PC-3 (cell line): ENCODE measurements around the gene SPATA46. TPM values are rescaled to one million over a fixed set of nuclear protein-coding genes. Genes with fewer than 3 reads are reported as not detected.

Experiments used
- ATAC-seq: fragments of 200-7000 bp; cut with Tn5 transposase; 2 replicates; pipeline ENCODE4 v1.9.1; 2020; ENCODE audit warnings: mild to moderate bottlenecking, moderate library complexity
- BruUV-seq: library from RNA; stranded (reverse); fragments of 400-500 nt; replicated peaks from 2 replicates; lab custom pipeline; 2021; lab: Mats Ljungman, UMichigan
- CTCF ChIA-PET: fragments of 300-600 bp; sonication (Branson Sonifier 250); formaldehyde crosslinking; loops from one replicate; lab custom pipeline; 2022; ENCODE audit warnings: antibody characterized with exemption; lab: Charles Lee
- POLR2A ChIA-PET: fragments of 300-600 bp; sonication (Branson Sonifier 250); formaldehyde crosslinking; loops from one replicate; lab custom pipeline; 2022; ENCODE audit warnings: antibody characterized with exemption; ENCODE audit not compliant: unreplicated experiment; lab: Charles Lee
- DNase-seq: peaks from one replicate; pipeline ENCODE4 v3.0.0-alpha.2; 2015
- H2AFZ ChIP-seq: fragments of 300-600 bp; sonication (generic); 2 replicates; pipeline ENCODE4 v1.6.0; 2016; ENCODE audit warnings: antibody characterized with exemption, low read length
- H3F3A ChIP-seq: fragments of 300-600 bp; sonication (generic); one replicate; pipeline ENCODE4 v1.6.0; 2017; ENCODE audit warnings: antibody characterized with exemption, low read length, control low read depth, mild to moderate bottlenecking; ENCODE audit not compliant: unreplicated experiment
- H3K27ac ChIP-seq: fragments of 300-600 bp; sonication (generic); 2 replicates; pipeline ENCODE4 v1.5.1; 2016; ENCODE audit warnings: mild to moderate bottlenecking, low read length
- H3K27me3 ChIP-seq: fragments of 300-600 bp; sonication (generic); 2 replicates; pipeline ENCODE4 v1.6.1; 2016; ENCODE audit warnings: low read length, mixed read lengths
- H3K36me3 ChIP-seq: fragments of 300-600 bp; sonication (generic); 2 replicates; pipeline ENCODE4 v1.6.1; 2016; ENCODE audit warnings: low read depth, mixed run types, low read length, mixed read lengths
- H3K4me1 ChIP-seq: fragments of 300-600 bp; sonication (generic); 2 replicates; pipeline ENCODE4 v1.5.1; 2016; ENCODE audit warnings: low read length; ENCODE audit not compliant: insufficient read depth
- H3K4me2 ChIP-seq: fragments of 300-600 bp; sonication (generic); 2 replicates; pipeline ENCODE4 v1.6.0; 2016; ENCODE audit warnings: low read length
- H3K4me3 ChIP-seq: fragments of 300-600 bp; sonication (generic); 2 replicates; pipeline ENCODE4 v1.5.1; 2016; ENCODE audit warnings: mild to moderate bottlenecking, low read length, mixed read lengths
- H3K79me2 ChIP-seq: fragments of 300-600 bp; sonication (generic); 2 replicates; pipeline ENCODE4 v1.6.1; 2017; ENCODE audit warnings: low read length, mixed read lengths
- H3K9ac ChIP-seq: fragments of 300-600 bp; sonication (generic); 2 replicates; pipeline ENCODE4 v1.6.0; 2016; ENCODE audit warnings: mild to moderate bottlenecking, low read length
- H3K9me2 ChIP-seq: fragments of 300-600 bp; sonication (generic); replicated peaks from 2 replicates; pipeline ENCODE4 v1.6.1; 2016; ENCODE audit warnings: mixed run types, low read length, mixed read lengths
- H3K9me3 ChIP-seq: fragments of 300-600 bp; sonication (generic); 2 replicates; pipeline ENCODE4 v1.6.1; 2016; ENCODE audit warnings: low read length, mixed read lengths
- H4K20me1 ChIP-seq: fragments of 300-600 bp; sonication (generic); 2 replicates; pipeline ENCODE4 v1.6.1; 2016; ENCODE audit warnings: low read length, mixed read lengths
- CTCF ChIP-seq: fragments of 300-600 bp; sonication (generic); conservative IDR thresholded peaks from 2 replicates; pipeline ENCODE4 v1.5.1; 2017; ENCODE audit warnings: antibody characterized with exemption, low read depth, mild to moderate bottlenecking, low read length
- EZH2 ChIP-seq: fragments of 300-600 bp; sonication (generic); IDR thresholded peaks from one replicate; pipeline ENCODE4 v1.6.1; 2017; ENCODE audit warnings: antibody characterized with exemption, mild to moderate bottlenecking, low read length; ENCODE audit not compliant: unreplicated experiment
- EZH2phosphoT487 ChIP-seq: fragments of 300-600 bp; sonication (generic); IDR thresholded peaks from 2 replicates; pipeline ENCODE4 v1.6.1; 2018; ENCODE audit warnings: mild to moderate bottlenecking, antibody characterized with exemption, low read length, borderline replicate concordance
- intact Hi-C: fragments of 100-400 bp; cut with micrococcal nuclease; formaldehyde crosslinking; loops from 2 replicates; pipeline ENCODE4 v1.9.0; 2023
- total RNA-seq: library from RNA; depleted of rRNA; stranded (reverse); fragments of >200 nt; gene quantifications from 2 replicates; pipeline ENCODE4 v1.2.3, GENCODE V29; 2014

The SPATA46 gene
- total RNA-seq, 1 experiment from 2014 or later = not detected

GRCh38 chr1:162385702-162386101, 9.0 kb upstream of the SPATA46 start:
- H3K27me3 ChIP-seq = no peaks in the 10 kb centered on the region
- intact Hi-C loops = no loop called here
- H3K9ac ChIP-seq = no peak overlapping the region
- no TSS peak for BruUV-seq
- no peaks in the 10 kb centered on the region for H4K20me1 ChIP-seq
- DNase-seq (no peak), ATAC-seq (no peak)
- H3K27ac ChIP-seq = no peak overlapping the region
- no peaks in the 10 kb centered on the region for H3K9me2 ChIP-seq
- no peak overlapping the region for H3K4me3 ChIP-seq
- peaks cover 31% of the 10 kb centered on the region for H3K4me1 ChIP-seq
- no peaks in the 10 kb centered on the region for H3K36me3 ChIP-seq
- H3F3A ChIP-seq = no peaks in the 10 kb centered on the region
- no peak overlapping the region for H2AFZ ChIP-seq
- H3K4me2 ChIP-seq = no peak overlapping the region
- no peaks in the 10 kb centered on the region for H3K9me3 ChIP-seq
- no peaks in the 10 kb centered on the region for H3K79me2 ChIP-seq
- POLR2A ChIA-PET = no interaction called here
- CTCF ChIA-PET = no interaction called here
- TF ChIP-seq CTCF = no peak
- TF ChIP-seq EZH2phosphoT487 = no peak
- TF ChIP-seq EZH2 = no peak

- Histone ChIP-seq H4K20me1 (no peaks in the 10 kb centered on the region), H3F3A (no peaks in the 10 kb centered on the region), H3K4me2 (no peak overlapping the region), H3K4me1 (peaks cover 35% of the 10 kb centered on the region), H3K4me3 (no peak overlapping the region), H3K9me3 (no peaks in the 10 kb centered on the region), H3K27ac (no peak overlapping the region), H3K36me3 (no peaks in the 10 kb centered on the region), H3K79me2 (no peaks in the 10 kb centered on the region), H3K9ac (no peak overlapping the region), H3K27me3 (no peaks in the 10 kb centered on the region), H2AFZ (no peak overlapping the region), H3K9me2 (no peaks in the 10 kb centered on the region)
- no TSS peak for BruUV-seq
- intact Hi-C loops = no loop called here
- ATAC-seq (no peak), DNase-seq (no peak)
- TF ChIP-seq EZH2 = no peak
- no peak for TF ChIP-seq EZH2phosphoT487
- CTCF ChIA-PET = interaction anchor here (0.5 kb wide), 1 partner anchor 348 kb away, joined by 10 read pairs; no protein-coding TSS in a partner anchor
- POLR2A ChIA-PET = no interaction called here
These were observed 8.6 kb upstream of the SPATA46 start for GRCh38 chr1:162385280-162385623.

- intact Hi-C loops = no loop called here
- DNase-seq = no peak
- peaks cover 36% of the 10 kb centered on the region for H3K4me1 ChIP-seq
- H3K9ac ChIP-seq = no peak overlapping the region
- no peaks in the 10 kb centered on the region for H3K36me3 ChIP-seq
- no peak for ATAC-seq
- no peaks in the 10 kb centered on the region for H3K79me2 ChIP-seq
- H2AFZ ChIP-seq = no peak overlapping the region
- no peaks in the 10 kb centered on the region for H4K20me1 ChIP-seq
- H3K9me2 ChIP-seq = no peaks in the 10 kb centered on the region
- no peak overlapping the region for H3K4me3 ChIP-seq
- no peak overlapping the region for H3K27ac ChIP-seq
- CTCF ChIA-PET = interaction anchor here (0.5 kb wide), 1 partner anchor 348 kb away, joined by 10 read pairs; no protein-coding TSS in a partner anchor
- TF ChIP-seq EZH2 = no peak
- TF ChIP-seq CTCF = no peak
- TF ChIP-seq EZH2phosphoT487 = no peak
- no peaks in the 10 kb centered on the region for H3K9me3 ChIP-seq
- H3K27me3 ChIP-seq = no peaks in the 10 kb centered on the region
- BruUV-seq = no TSS peak
- no peaks in the 10 kb centered on the region for H3F3A ChIP-seq
- POLR2A ChIA-PET = no interaction called here
- H3K4me2 ChIP-seq = no peak overlapping the region
These were observed 8.1 kb upstream of the SPATA46 start for GRCh38 chr1:162384601-162385279.
